Astrocyte (in vitro differentiated cells and primary cell): ENCODE results near the gene AVL9. TPM values are rescaled to one million over a fixed set of nuclear protein-coding genes. Genes with fewer than 3 reads are reported as not detected.

Experiments
- DNase-seq: peaks from one replicate; pipeline ENCODE4 v3.0.0-alpha.2; 2010; ENCODE audit warnings: low read depth
- FAIRE-seq: peaks from 2 replicates; lab custom pipeline; 2011; peaks lifted over from hg19 to GRCh38; lab: Jason Lieb, UNC
- H2AFZ ChIP-seq: 2 replicates; pipeline ENCODE4 v1.6.0; 2012; ENCODE audit warnings: low read depth, low read length, inconsistent platforms
- H3K27ac ChIP-seq: 2 replicates; pipeline ENCODE4 v1.5.1; 2011; ENCODE audit warnings: low read depth, low read length, inconsistent platforms
- H3K27me3 ChIP-seq: 2 replicates; pipeline ENCODE4 v1.6.0; 2011; ENCODE audit warnings: low read length, inconsistent platforms; ENCODE audit not compliant: insufficient read depth
- H3K36me3 ChIP-seq: 2 replicates; pipeline ENCODE4 v1.5.1; 2011; ENCODE audit warnings: low read length, inconsistent platforms; ENCODE audit not compliant: insufficient read depth
- H3K4me1 ChIP-seq: 2 replicates; pipeline ENCODE4 v1.5.1; 2011; ENCODE audit warnings: low read length, inconsistent platforms; ENCODE audit not compliant: insufficient read depth
- H3K4me2 ChIP-seq: 2 replicates; pipeline ENCODE4 v1.6.0; 2012; ENCODE audit warnings: low read length, inconsistent platforms
- H3K4me3 ChIP-seq: 2 replicates; pipeline ENCODE4 v1.5.1; 2011; ENCODE audit warnings: low read depth, mild to moderate bottlenecking, low read length, inconsistent platforms; ENCODE audit not compliant: insufficient read depth
- H3K79me2 ChIP-seq: 2 replicates; pipeline ENCODE4 v1.6.0; 2012; ENCODE audit warnings: mild to moderate bottlenecking, low read length, inconsistent platforms; ENCODE audit not compliant: insufficient read depth
- H3K9ac ChIP-seq: 2 replicates; pipeline ENCODE4 v1.6.0; 2012; ENCODE audit warnings: mild to moderate bottlenecking, low read length, inconsistent platforms
- H3K9me3 ChIP-seq: 2 replicates; pipeline ENCODE4 v1.5.1; 2012; ENCODE audit warnings: low read depth, mild to moderate bottlenecking, low read length, inconsistent platforms; ENCODE audit not compliant: insufficient read depth
- H4K20me1 ChIP-seq: 2 replicates; pipeline ENCODE4 v1.6.0; 2012; ENCODE audit warnings: low read length, inconsistent platforms; ENCODE audit not compliant: insufficient read depth
- H3K27ac Mint-ChIP-seq: one replicate; pipeline ENCODE4 v1.8.0; 2021; ENCODE audit warnings: mild to moderate bottlenecking, mixed read lengths; ENCODE audit not compliant: unreplicated experiment
- H3K27me3 Mint-ChIP-seq: one replicate; pipeline ENCODE4 v1.8.0; 2021; ENCODE audit warnings: low read depth, mixed read lengths; ENCODE audit not compliant: unreplicated experiment
- H3K36me3 Mint-ChIP-seq: one replicate; pipeline ENCODE4 v1.8.0; 2021; ENCODE audit warnings: low read depth, mixed read lengths; ENCODE audit not compliant: unreplicated experiment
- H3K4me1 Mint-ChIP-seq: one replicate; pipeline ENCODE4 v1.8.0; 2021; ENCODE audit warnings: low read depth, mixed read lengths; ENCODE audit not compliant: unreplicated experiment
- H3K4me3 Mint-ChIP-seq: one replicate; pipeline ENCODE4 v1.8.0; 2021; ENCODE audit warnings: mild to moderate bottlenecking, moderate library complexity, mixed read lengths; ENCODE audit not compliant: unreplicated experiment
- H3K9me3 Mint-ChIP-seq: one replicate; pipeline ENCODE4 v1.8.0; 2021; ENCODE audit warnings: mild to moderate bottlenecking, mixed read lengths; ENCODE audit not compliant: unreplicated experiment
- EZH2 ChIP-seq: IDR thresholded peaks from 2 replicates; pipeline ENCODE4 v1.6.1; 2012; ENCODE audit warnings: mild to moderate bottlenecking, low read length, inconsistent platforms; ENCODE audit not compliant: insufficient read depth
- total RNA-seq: library from RNA; stranded (reverse); gene quantifications from 2 replicates; pipeline ENCODE4 v1.2.1, GENCODE V29; 2021
- TF ChIP-seq, protein P1 (sequence below): IDR thresholded peaks from 2 replicates; pipeline ENCODE4 v1.5.1; 2011; ENCODE audit warnings: low read depth, mild to moderate bottlenecking, inconsistent platforms, low read length, moderate library complexity; ENCODE audit not compliant: insufficient read depth

The AVL9 gene
- total RNA-seq, 1 donor from 2014 or later: 28.2 TPM

DNA sequence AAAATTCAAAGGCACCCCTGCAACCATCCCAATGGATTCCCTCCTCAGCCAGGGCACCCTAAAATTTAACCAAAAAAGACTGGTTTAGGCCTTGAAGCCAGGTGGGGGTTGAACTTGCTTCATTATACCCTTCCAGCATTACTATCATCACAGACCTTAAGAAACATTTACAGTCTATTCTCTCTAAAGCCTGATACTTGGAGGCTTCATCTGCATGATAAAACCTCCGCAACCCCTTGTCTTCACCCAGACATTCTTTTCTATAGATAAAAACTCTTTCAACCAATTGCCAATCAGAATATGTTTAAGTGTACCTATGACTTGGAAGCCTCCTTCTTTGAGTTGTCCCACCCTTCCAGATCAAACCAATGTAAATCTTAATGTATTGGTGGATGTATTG lies 17.9 kb downstream of the AVL9 start:
- no peak for FAIRE-seq
- H3K79me2 ChIP-seq: peaks cover 87% of the 10 kb centered on the region
- H3K4me3 ChIP-seq: no peak overlapping the region
- H3K4me1 ChIP-seq: peaks cover 10% of the 10 kb centered on the region
- H3K9ac ChIP-seq: no peak overlapping the region
- no peaks in the 10 kb centered on the region for H3K27me3 ChIP-seq
- H3K9me3 ChIP-seq: peaks cover 3% of the 10 kb centered on the region
- no peaks in the 10 kb centered on the region for H3K27me3 Mint-ChIP-seq
- H3K9me3 Mint-ChIP-seq: no peaks in the 10 kb centered on the region
- no peak overlapping the region for H3K4me3 Mint-ChIP-seq
- H3K4me2 ChIP-seq: no peak overlapping the region
- no peak overlapping the region for H2AFZ ChIP-seq
- peaks cover 32% of the 10 kb centered on the region for H4K20me1 ChIP-seq
- no peak for TF ChIP-seq EZH2
- TF ChIP-seq, protein P1, sequence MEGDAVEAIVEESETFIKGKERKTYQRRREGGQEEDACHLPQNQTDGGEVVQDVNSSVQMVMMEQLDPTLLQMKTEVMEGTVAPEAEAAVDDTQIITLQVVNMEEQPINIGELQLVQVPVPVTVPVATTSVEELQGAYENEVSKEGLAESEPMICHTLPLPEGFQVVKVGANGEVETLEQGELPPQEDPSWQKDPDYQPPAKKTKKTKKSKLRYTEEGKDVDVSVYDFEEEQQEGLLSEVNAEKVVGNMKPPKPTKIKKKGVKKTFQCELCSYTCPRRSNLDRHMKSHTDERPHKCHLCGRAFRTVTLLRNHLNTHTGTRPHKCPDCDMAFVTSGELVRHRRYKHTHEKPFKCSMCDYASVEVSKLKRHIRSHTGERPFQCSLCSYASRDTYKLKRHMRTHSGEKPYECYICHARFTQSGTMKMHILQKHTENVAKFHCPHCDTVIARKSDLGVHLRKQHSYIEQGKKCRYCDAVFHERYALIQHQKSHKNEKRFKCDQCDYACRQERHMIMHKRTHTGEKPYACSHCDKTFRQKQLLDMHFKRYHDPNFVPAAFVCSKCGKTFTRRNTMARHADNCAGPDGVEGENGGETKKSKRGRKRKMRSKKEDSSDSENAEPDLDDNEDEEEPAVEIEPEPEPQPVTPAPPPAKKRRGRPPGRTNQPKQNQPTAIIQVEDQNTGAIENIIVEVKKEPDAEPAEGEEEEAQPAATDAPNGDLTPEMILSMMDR: no peak
- peaks cover 14% of the 10 kb centered on the region for H3K36me3 Mint-ChIP-seq
- DNase-seq: no peak
- H3K27ac Mint-ChIP-seq: no peak overlapping the region
- H3K27ac ChIP-seq: no peak overlapping the region
- no peaks in the 10 kb centered on the region for H3K36me3 ChIP-seq
- peaks cover 37% of the 10 kb centered on the region for H3K4me1 Mint-ChIP-seq

- Histone ChIP-seq H3K4me2 (peak overlapping the region; percentile 51), H2AFZ (no peak overlapping the region), H3K36me3 (no peaks in the 10 kb centered on the region), H4K20me1 (peaks cover 26% of the 10 kb centered on the region), H3K79me2 (peaks cover 87% of the 10 kb centered on the region), H3K27me3 (no peaks in the 10 kb centered on the region), H3K9ac (peak overlapping the region; percentile 27), H3K4me3 (no peak overlapping the region), H3K4me1 (peaks cover 10% of the 10 kb centered on the region), H3K27ac (peak overlapping the region; percentile 60), H3K9me3 (peaks cover 8% of the 10 kb centered on the region)
- Mint-ChIP-seq H3K27ac (peak overlapping the region; percentile 94), H3K36me3 (peaks cover 16% of the 10 kb centered on the region), H3K9me3 (peaks cover 7% of the 10 kb centered on the region), H3K4me3 (no peak overlapping the region), H3K27me3 (no peaks in the 10 kb centered on the region), H3K4me1 (peaks cover 37% of the 10 kb centered on the region)
- peak; percentile 64 for DNase-seq
- FAIRE-seq: no peak
- no peak for TF ChIP-seq EZH2
- TF ChIP-seq, protein P1: no peak
These were observed 20.7 kb downstream of the AVL9 start for GRCh38 chr7:32515890-32516550.

GRCh38 chr7:32516551-32517100 lies 21.3 kb downstream of the AVL9 start:
- Histone ChIP-seq H3K4me2 (peak overlapping the region; percentile 24), H3K79me2 (peaks cover 86% of the 10 kb centered on the region), H2AFZ (no peak overlapping the region), H4K20me1 (peaks cover 24% of the 10 kb centered on the region), H3K27me3 (no peaks in the 10 kb centered on the region), H3K36me3 (no peaks in the 10 kb centered on the region), H3K9ac (peak overlapping the region; percentile 27), H3K27ac (peak overlapping the region; percentile 57), H3K4me3 (no peak overlapping the region), H3K9me3 (peaks cover 8% of the 10 kb centered on the region), H3K4me1 (peaks cover 10% of the 10 kb centered on the region)
- FAIRE-seq (no peak), DNase-seq (peak; percentile 52)
- H3K9me3 Mint-ChIP-seq: peaks cover 11% of the 10 kb centered on the region
- H3K27ac Mint-ChIP-seq: peak overlapping the region; percentile 94
- H3K4me3 Mint-ChIP-seq: no peak overlapping the region
- peaks cover 37% of the 10 kb centered on the region for H3K4me1 Mint-ChIP-seq
- no peaks in the 10 kb centered on the region for H3K27me3 Mint-ChIP-seq
- H3K36me3 Mint-ChIP-seq: peaks cover 16% of the 10 kb centered on the region
- TF ChIP-seq, protein P1: no peak
- no peak for TF ChIP-seq EZH2
